KMS-11 (cell line): ENCODE data around the gene TRIM31.

Experiments used
- H2AFZ ChIP-seq: fragments of 200-600 bp; sonication (generic); 2 replicates; pipeline ENCODE4 v1.6.1; 2016; ENCODE audit warnings: antibody characterized with exemption, mixed run types, low read depth
- H3K27ac ChIP-seq: fragments of 200-600 bp; sonication (generic); 2 replicates; pipeline ENCODE4 v1.6.1; 2016; ENCODE audit warnings: mild to moderate bottlenecking, mixed run types
- H3K27me3 ChIP-seq: fragments of 200-600 bp; sonication (generic); 2 replicates; pipeline ENCODE4 v1.6.1; 2017; ENCODE audit warnings: mild to moderate bottlenecking, low read depth, mixed run types, moderate library complexity; ENCODE audit not compliant: insufficient read depth
- H3K36me3 ChIP-seq: fragments of 200-600 bp; sonication (generic); 2 replicates; pipeline ENCODE4 v1.6.1; 2017; ENCODE audit warnings: mild to moderate bottlenecking, mixed run types; ENCODE audit not compliant: insufficient read depth
- H3K4me1 ChIP-seq: fragments of 200-600 bp; sonication (generic); 2 replicates; pipeline ENCODE4 v1.6.1; 2016; ENCODE audit warnings: mild to moderate bottlenecking, low read depth, mixed run types; ENCODE audit not compliant: poor library complexity, severe bottlenecking
- H3K4me2 ChIP-seq: fragments of 200-600 bp; sonication (generic); 2 replicates; pipeline ENCODE4 v1.7.0; 2016; ENCODE audit warnings: mild to moderate bottlenecking, mixed run types
- H3K4me3 ChIP-seq: fragments of 200-600 bp; sonication (generic); IDR thresholded peaks from 2 replicates; pipeline ENCODE4 v1.6.1; 2017; ENCODE audit warnings: low read depth, low read length, mixed read lengths; ENCODE audit not compliant: insufficient read depth
- H3K79me2 ChIP-seq: fragments of 200-600 bp; sonication (generic); 2 replicates; pipeline ENCODE4 v1.6.1; 2016; ENCODE audit warnings: low read depth, mixed run types; ENCODE audit not compliant: insufficient read depth
- H3K9ac ChIP-seq: fragments of 200-600 bp; sonication (generic); 2 replicates; pipeline ENCODE4 v1.6.1; 2016; ENCODE audit warnings: mild to moderate bottlenecking, mixed run types
- H4K20me1 ChIP-seq: fragments of 200-600 bp; sonication (generic); 2 replicates; pipeline ENCODE4 v1.6.1; 2016; ENCODE audit warnings: mild to moderate bottlenecking, mixed run types; ENCODE audit not compliant: insufficient read depth
- CTCF ChIP-seq: fragments of 200-600 bp; sonication (generic); conservative IDR thresholded peaks from 2 replicates; pipeline ENCODE4 v1.6.1; 2017; ENCODE audit warnings: low read depth, mild to moderate bottlenecking, antibody characterized with exemption, low read length, moderate library complexity, mixed read lengths

Gene TRIM31

GRCh38 chr6:30091577-30092381 lies 21.1 kb downstream of the TRIM31 start:
- H3K27ac ChIP-seq = no peak overlapping the region
- no peaks in the 10 kb centered on the region for H3K27me3 ChIP-seq
- H3K4me3 ChIP-seq = no peak overlapping the region
- H2AFZ ChIP-seq = no peak overlapping the region
- no peak for TF ChIP-seq CTCF
- no peaks in the 10 kb centered on the region for H3K36me3 ChIP-seq
- H3K9ac ChIP-seq = no peak overlapping the region
- H3K4me1 ChIP-seq = peaks cover 3% of the 10 kb centered on the region
- no peak overlapping the region for H3K4me2 ChIP-seq
- H3K79me2 ChIP-seq = no peaks in the 10 kb centered on the region
- H4K20me1 ChIP-seq = no peaks in the 10 kb centered on the region

DNA sequence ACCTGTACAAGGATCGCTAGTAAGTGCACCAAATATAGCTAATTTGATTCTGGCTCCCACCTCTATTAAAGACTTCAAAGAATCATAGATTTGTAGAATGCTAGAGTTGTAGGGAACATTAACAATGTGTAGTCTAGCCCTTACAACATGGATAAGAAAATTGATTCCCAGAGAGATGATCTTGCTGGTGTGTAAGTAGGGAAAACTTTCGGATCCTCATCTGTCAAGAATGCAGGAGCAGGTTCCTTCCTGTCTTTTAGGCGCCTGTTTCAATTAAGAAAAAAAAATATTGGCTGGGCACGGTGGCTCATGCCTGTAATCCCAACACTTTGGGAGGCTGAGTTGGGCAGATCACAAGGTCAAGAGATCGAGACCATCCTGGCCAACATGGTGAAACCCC lies 25.0 kb downstream of the TRIM31 start:
- Histone ChIP-seq H2AFZ (no peak overlapping the region), H4K20me1 (no peaks in the 10 kb centered on the region), H3K27me3 (no peaks in the 10 kb centered on the region), H3K9ac (no peak overlapping the region), H3K4me1 (peaks cover 10% of the 10 kb centered on the region), H3K4me3 (no peak overlapping the region), H3K27ac (no peak overlapping the region), H3K79me2 (no peaks in the 10 kb centered on the region), H3K4me2 (no peak overlapping the region), H3K36me3 (no peaks in the 10 kb centered on the region)
- no peak for TF ChIP-seq CTCF

GRCh38 chr6:30077218-30077617 lies 35.7 kb downstream of the TRIM31 start:
- Histone ChIP-seq H3K27ac (no peak overlapping the region), H3K79me2 (no peaks in the 10 kb centered on the region), H2AFZ (no peak overlapping the region), H3K27me3 (no peaks in the 10 kb centered on the region; the same call in 1 of the 2 replicates), H3K36me3 (no peaks in the 10 kb centered on the region), H3K4me3 (no peak overlapping the region), H3K9ac (no peak overlapping the region), H3K4me2 (no peak overlapping the region), H4K20me1 (no peaks in the 10 kb centered on the region), H3K4me1 (no peaks in the 10 kb centered on the region)
- no peak for TF ChIP-seq CTCF

DNA sequence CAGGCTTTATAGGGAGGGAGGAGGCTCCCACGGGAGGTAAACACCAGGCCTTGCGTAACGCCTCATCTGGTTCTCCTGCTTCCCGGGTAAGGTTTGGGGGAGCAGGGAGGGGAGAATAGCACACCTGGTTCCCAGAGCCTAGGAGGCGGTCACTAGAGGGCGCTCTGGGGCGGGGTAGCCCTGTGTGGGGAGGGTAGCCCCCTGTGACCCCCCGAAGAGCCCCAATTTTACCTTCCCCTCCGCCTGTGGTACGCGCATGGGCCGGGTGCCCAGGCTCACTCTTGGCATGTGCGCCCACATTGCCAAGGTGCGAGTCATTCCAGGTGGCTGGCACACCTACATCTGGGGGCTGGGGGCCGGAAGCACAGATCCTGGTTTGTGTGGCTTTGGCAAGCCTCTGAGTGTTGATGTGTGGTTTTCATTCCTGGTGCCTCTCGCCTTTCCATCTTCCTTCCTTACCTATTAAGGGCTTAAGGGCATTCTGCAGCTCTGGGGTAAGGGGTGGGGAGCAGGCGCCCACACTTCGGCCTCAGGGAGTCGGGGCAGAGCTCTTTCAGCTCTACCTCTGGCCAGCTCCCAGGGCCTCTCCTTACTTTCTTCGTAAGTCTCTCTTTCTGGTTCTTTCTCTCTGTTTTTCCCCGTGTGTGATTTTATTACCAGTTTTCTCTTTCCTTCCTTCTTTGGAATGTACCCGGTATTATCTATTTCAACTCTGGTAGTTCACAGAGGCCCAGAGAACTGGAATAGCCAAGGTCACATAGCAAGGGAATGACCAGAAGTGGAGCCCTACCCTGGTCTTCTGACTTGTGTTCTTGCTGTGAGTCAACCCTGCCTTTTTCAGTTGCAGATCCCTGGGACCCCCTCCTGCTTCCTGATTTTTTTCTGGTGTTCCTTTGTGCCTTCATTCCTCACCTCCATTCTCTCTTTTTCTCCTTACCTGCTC lies 36.8 kb downstream of the TRIM31 start:
- H3K4me3 ChIP-seq = no peak overlapping the region
- peak; percentile 48; the same call in 1 of the 2 replicates for TF ChIP-seq CTCF
- no peak overlapping the region for H2AFZ ChIP-seq
- H3K27ac ChIP-seq = no peak overlapping the region
- H3K27me3 ChIP-seq = no peaks in the 10 kb centered on the region; the same call in 1 of the 2 replicates
- no peak overlapping the region for H3K4me2 ChIP-seq
- no peaks in the 10 kb centered on the region for H3K36me3 ChIP-seq
- H3K79me2 ChIP-seq = no peaks in the 10 kb centered on the region
- H3K9ac ChIP-seq = no peak overlapping the region
- H3K4me1 ChIP-seq = no peaks in the 10 kb centered on the region
- no peaks in the 10 kb centered on the region for H4K20me1 ChIP-seq
